HepG2 (cell line): ENCODE data around the gene URM1. TPM values are rescaled to one million over a fixed set of nuclear protein-coding genes. Genes with fewer than 3 reads are reported as not detected.

ENCODE experiments used
- BCL3 ChIP-seq: sonication (generic); formaldehyde crosslinking; IDR thresholded peaks from 2 replicates; pipeline ENCODE4 v1.5.1; 2020; ENCODE audit warnings: mild to moderate bottlenecking, missing genetic modification reagents, moderate library complexity
- BCL6 ChIP-seq: IDR thresholded peaks from 2 replicates; pipeline ENCODE4 v1.6.1; 2016; ENCODE audit warnings: missing genetic modification reagents, missing compliant biosample characterization
- DMAP1 ChIP-seq: IDR thresholded peaks from 2 replicates; pipeline ENCODE4 v1.6.1; 2016
- DMTF1 ChIP-seq: sonication (generic); formaldehyde crosslinking; IDR thresholded peaks from 2 replicates; pipeline ENCODE4 v1.4.0; 2020; ENCODE audit warnings: mild to moderate bottlenecking, missing genetic modification reagents
- HMGXB4 ChIP-seq, 2 experiments: sonication (generic) in 1 of 2; formaldehyde crosslinking in 1 of 2; IDR thresholded peaks; 2 replicates each; pipeline versions ENCODE4 v1.4.0 to v1.6.1; 2018 to 2020; ENCODE audit warnings: missing genetic modification reagents in 2 of 2, borderline replicate concordance in 1 of 2, low read depth in 1 of 2, mild to moderate bottlenecking in 1 of 2, missing biosample characterization in 1 of 2
- MED13 ChIP-seq: sonication (generic); formaldehyde crosslinking; IDR thresholded peaks from 2 replicates; pipeline ENCODE4 v1.5.0; 2020; ENCODE audit warnings: missing genetic modification reagents
- MEF2D ChIP-seq: sonication (generic); formaldehyde crosslinking; IDR thresholded peaks from 2 replicates; pipeline ENCODE4 v1.5.1; 2020; ENCODE audit warnings: mild to moderate bottlenecking, missing genetic modification reagents
- SAP130 ChIP-seq: IDR thresholded peaks from 2 replicates; pipeline ENCODE4 v1.6.1; 2016; ENCODE audit warnings: low read depth
- SP4 ChIP-seq: sonication (generic); formaldehyde crosslinking; IDR thresholded peaks from 2 replicates; pipeline ENCODE4 v1.8.1; 2023; ENCODE audit warnings: mild to moderate bottlenecking, missing genetic modification reagents
- SP5 ChIP-seq: IDR thresholded peaks from 2 replicates; pipeline ENCODE4 v1.6.1; 2016; ENCODE audit warnings: low read depth, borderline replicate concordance
- ZBTB10 ChIP-seq: sonication (generic); formaldehyde crosslinking; IDR thresholded peaks from 2 replicates; pipeline ENCODE4 v1.4.0; 2020; ENCODE audit warnings: missing genetic modification reagents, borderline replicate concordance
- ZBTB44 ChIP-seq: sonication (generic); formaldehyde crosslinking; IDR thresholded peaks from 2 replicates; pipeline ENCODE4 v1.4.0; 2020; ENCODE audit warnings: missing genetic modification reagents
- ZNF24 ChIP-seq: fragments of 450-650 bp; IDR thresholded peaks from 2 replicates; pipeline ENCODE4 v1.6.1; 2017; ENCODE audit warnings: antibody characterized with exemption, mild to moderate bottlenecking
- ZNF276 ChIP-seq: sonication (generic); formaldehyde crosslinking; IDR thresholded peaks from 2 replicates; pipeline ENCODE4 v1.4.0; 2020; ENCODE audit warnings: mild to moderate bottlenecking, low read depth, missing genetic modification reagents
- ZNF75D ChIP-seq: sonication (generic); formaldehyde crosslinking; IDR thresholded peaks from 2 replicates; pipeline ENCODE4 v1.8.1; 2023; ENCODE audit warnings: missing genetic modification reagents, mild to moderate bottlenecking, borderline replicate concordance
- ZNF773 ChIP-seq: sonication (generic); formaldehyde crosslinking; IDR thresholded peaks from 2 replicates; pipeline ENCODE4 v1.4.0; 2020; ENCODE audit warnings: missing genetic modification reagents, borderline replicate concordance
- ZNF83 ChIP-seq: sonication (generic); formaldehyde crosslinking; IDR thresholded peaks from 2 replicates; pipeline ENCODE4 v1.4.0; 2020; ENCODE audit warnings: missing genetic modification reagents, mild to moderate bottlenecking, borderline replicate concordance
- ZSCAN30 ChIP-seq: sonication (generic); formaldehyde crosslinking; IDR thresholded peaks from 2 replicates; pipeline ENCODE4 v1.5.0; 2020; ENCODE audit warnings: mild to moderate bottlenecking, missing genetic modification reagents
- polyA plus RNA-seq, 8 experiments: library from polyadenylated mRNA; depleted of rRNA in 3 of 8; stranded (reverse) in 7 of 8; unstranded in 1 of 8; fragments of >200 nt; fragmentation: Illumina TruSeq in 4 of 8; extraction: Trizol in 4 of 8; gene quantifications; 2 replicates each; pipeline versions ENCODE4 v1.2.1 to v1.2.3, GENCODE V29; 2011 to 2016; ENCODE audit warnings: low read depth in 4 of 8, missing spikeins in 1 of 8, mixed read lengths in 1 of 8; ENCODE audit not compliant: insufficient read depth in 1 of 8
- total RNA-seq, 5 experiments: library from RNA; depleted of rRNA; stranded (reverse); fragments of >200 nt; fragmentation: Illumina TruSeq; extraction: Trizol; gene quantifications; 2 replicates each; pipeline ENCODE4 v1.2.3, GENCODE V29; 2016; ENCODE audit warnings: low read depth in 1 of 5

Gene URM1
- total and polyA plus RNA-seq, 2 of the 13 experiments (the other 11 are each of a cell fraction or from before 2014, with no cell fraction given): 37.1 to 41.3 TPM

- TF ChIP-seq DMAP1 (CRISPR knock-in tag) (no peak), ZBTB44 (CRISPR knock-in tag) (no peak), ZNF773 (no peak), HMGXB4 (CRISPR knock-in tag; IDR thresholded peaks at IDR 0.05; ENCODE audit: borderline replicate concordance in 1 of 2, low read depth in 1 of 2) (peak; percentile 93 to 94), ZBTB10 (CRISPR knock-in tag) (no peak), ZNF75D (CRISPR knock-in tag) (no peak), SAP130 (peak; percentile 56; the same call in 1 of the 2 replicates), ZNF24 (no peak), ZSCAN30 (CRISPR knock-in tag) (no peak), BCL3 (CRISPR knock-in tag) (peak; percentile 91), SP4 (CRISPR knock-in tag) (peak; percentile 51; the same call in 1 of the 2 replicates), BCL6 (no peak), SP5 (peak; percentile 10; the same call in 1 of the 2 replicates), MED13 (CRISPR knock-in tag) (no peak), ZNF276 (CRISPR knock-in tag) (no peak), ZNF83 (CRISPR knock-in tag) (no peak), DMTF1 (CRISPR knock-in tag) (no peak), MEF2D (CRISPR knock-in tag) (no peak)
Observed at GRCh38 chr9:128420060-128420650, 49.0 kb downstream of the URM1 start (continued).
